ENCODE measurements around the gene CACNB1. TPM values are rescaled to one million over a fixed set of nuclear protein-coding genes. Genes with fewer than 3 reads are reported as not detected.

The CACNB1 gene
- total RNA-seq, 1 donor from 2014 or later, result 77.1 TPM

GRCh38 chr17:39167476-39167875 is 30.0 kb downstream of the CACNB1 start:
- Mint-ChIP-seq H3K4me1 (ENCODE audit: low read depth, unreplicated experiment) (peaks cover 20% of the 10 kb centered on the region), H3K36me3 (ENCODE audit: unreplicated experiment) (no peaks in the 10 kb centered on the region), H3K27me3 (ENCODE audit: unreplicated experiment) (peaks cover 10% of the 10 kb centered on the region), H3K4me3 (ENCODE audit: unreplicated experiment) (peak overlapping the region; percentile 36), H3K9me3 (ENCODE audit: unreplicated experiment) (peaks cover 8% of the 10 kb centered on the region), H3K27ac (ENCODE audit: unreplicated experiment) (no peak overlapping the region)
- no peak for TF ChIP-seq CTCF (IDR thresholded peaks at IDR 0.05; ENCODE audit: partially characterized antibody, unreplicated experiment)
- DNase-seq, result no peak

- no peak for TF ChIP-seq CTCF (IDR thresholded peaks at IDR 0.05; ENCODE audit: partially characterized antibody, unreplicated experiment)
- peak overlapping the region; percentile 59 for H3K4me3 Mint-ChIP-seq (ENCODE audit: unreplicated experiment)
- no peaks in the 10 kb centered on the region for H3K36me3 Mint-ChIP-seq (ENCODE audit: unreplicated experiment)
- H3K27ac Mint-ChIP-seq (ENCODE audit: unreplicated experiment), result no peak overlapping the region
- H3K27me3 Mint-ChIP-seq (ENCODE audit: unreplicated experiment), result peaks cover 7% of the 10 kb centered on the region
- H3K4me1 Mint-ChIP-seq (ENCODE audit: low read depth, unreplicated experiment), result peaks cover 16% of the 10 kb centered on the region
- DNase-seq, result no peak
- peaks cover 5% of the 10 kb centered on the region for H3K9me3 Mint-ChIP-seq (ENCODE audit: unreplicated experiment)
Measured at GRCh38 chr17:39166437-39167335, 30.8 kb downstream of the CACNB1 start.

GRCh38 chr17:39165841-39166349 is 31.6 kb downstream of the CACNB1 start, which contains the start of gene ARL5C:
Gene ARL5C, minus strand, starts transcription at chr17:39166161. Its CDS starts 401 bp downstream, at chr17:39165760.
- Mint-ChIP-seq H3K9me3 (ENCODE audit: unreplicated experiment) (peaks cover 4% of the 10 kb centered on the region), H3K36me3 (ENCODE audit: unreplicated experiment) (no peaks in the 10 kb centered on the region), H3K27me3 (ENCODE audit: unreplicated experiment) (peaks cover 7% of the 10 kb centered on the region), H3K27ac (ENCODE audit: unreplicated experiment) (peak within 1 kb of the TSS; percentile 18), H3K4me1 (ENCODE audit: low read depth, unreplicated experiment) (peaks cover 16% of the 10 kb centered on the region), H3K4me3 (ENCODE audit: unreplicated experiment) (peak within 1 kb of the TSS; percentile 92)
- no peak for DNase-seq
- no peak for TF ChIP-seq CTCF (IDR thresholded peaks at IDR 0.05; ENCODE audit: partially characterized antibody, unreplicated experiment)

- peak overlapping the region; percentile 18 for H3K27ac Mint-ChIP-seq (ENCODE audit: unreplicated experiment)
Measured at GRCh38 chr17:39165178-39165840, 32.2 kb downstream of the CACNB1 start.

More at GRCh38 chr17:39165178-39165840, 32.2 kb downstream of the CACNB1 start:
- Mint-ChIP-seq H3K4me1 (ENCODE audit: low read depth, unreplicated experiment) (peaks cover 16% of the 10 kb centered on the region), H3K27me3 (ENCODE audit: unreplicated experiment) (peaks cover 7% of the 10 kb centered on the region), H3K9me3 (ENCODE audit: unreplicated experiment) (peaks cover 4% of the 10 kb centered on the region), H3K4me3 (ENCODE audit: unreplicated experiment) (peak overlapping the region; percentile 92), H3K36me3 (ENCODE audit: unreplicated experiment) (no peaks in the 10 kb centered on the region)
- no peak for DNase-seq
- no peak for TF ChIP-seq CTCF (IDR thresholded peaks at IDR 0.05; ENCODE audit: partially characterized antibody, unreplicated experiment)
